ENCODE data around the gene ARHGAP6.

ARHGAP6 gene

DNA sequence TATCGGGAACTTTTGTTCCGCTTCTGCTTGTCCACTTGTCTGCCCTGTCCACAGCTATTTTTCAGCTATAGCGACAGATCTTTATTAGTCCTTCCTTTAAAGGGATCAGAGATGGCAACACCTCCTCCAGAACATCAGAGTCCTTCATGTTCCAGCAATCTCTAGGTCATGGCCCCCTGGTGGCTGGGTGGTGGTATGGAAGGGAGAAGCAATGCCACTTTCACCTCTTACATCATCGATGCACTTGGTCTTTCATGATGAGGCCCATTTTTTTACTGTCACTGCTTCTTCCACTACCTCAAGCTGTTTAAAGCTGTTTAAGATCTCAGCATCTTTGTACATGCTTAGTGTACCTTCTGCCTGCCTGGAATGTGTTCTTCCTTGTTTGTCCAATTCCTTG, 106.7 kb downstream of the ARHGAP6 start:
- Histone ChIP-seq H3K27me3 (ENCODE audit: insufficient read depth, poor library complexity, severe bottlenecking) (no peaks in the 10 kb centered on the region), H3K27ac (replicated peaks) (no peak overlapping the region), H3K4me3 (replicated peaks; ENCODE audit: insufficient read depth, low read length) (no peak overlapping the region)
- no peak for TF ChIP-seq POLR2AphosphoS5 (IDR thresholded peaks at IDR 0.05; ENCODE audit: low read depth)
- TF ChIP-seq, protein P1, sequence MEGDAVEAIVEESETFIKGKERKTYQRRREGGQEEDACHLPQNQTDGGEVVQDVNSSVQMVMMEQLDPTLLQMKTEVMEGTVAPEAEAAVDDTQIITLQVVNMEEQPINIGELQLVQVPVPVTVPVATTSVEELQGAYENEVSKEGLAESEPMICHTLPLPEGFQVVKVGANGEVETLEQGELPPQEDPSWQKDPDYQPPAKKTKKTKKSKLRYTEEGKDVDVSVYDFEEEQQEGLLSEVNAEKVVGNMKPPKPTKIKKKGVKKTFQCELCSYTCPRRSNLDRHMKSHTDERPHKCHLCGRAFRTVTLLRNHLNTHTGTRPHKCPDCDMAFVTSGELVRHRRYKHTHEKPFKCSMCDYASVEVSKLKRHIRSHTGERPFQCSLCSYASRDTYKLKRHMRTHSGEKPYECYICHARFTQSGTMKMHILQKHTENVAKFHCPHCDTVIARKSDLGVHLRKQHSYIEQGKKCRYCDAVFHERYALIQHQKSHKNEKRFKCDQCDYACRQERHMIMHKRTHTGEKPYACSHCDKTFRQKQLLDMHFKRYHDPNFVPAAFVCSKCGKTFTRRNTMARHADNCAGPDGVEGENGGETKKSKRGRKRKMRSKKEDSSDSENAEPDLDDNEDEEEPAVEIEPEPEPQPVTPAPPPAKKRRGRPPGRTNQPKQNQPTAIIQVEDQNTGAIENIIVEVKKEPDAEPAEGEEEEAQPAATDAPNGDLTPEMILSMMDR (IDR thresholded peaks at IDR 0.05; ENCODE audit: insufficient read depth, low read length), result peak; percentile 43
- peak; percentile 10 to 60 for DNase-seq (ENCODE audit: low read depth in 1 of 2, low spot score in 1 of 2)

GRCh38 chrX:11557120-11557519, 108.6 kb downstream of the ARHGAP6 start:
- TF ChIP-seq, protein P1 (IDR thresholded peaks at IDR 0.05; ENCODE audit: insufficient read depth, low read length), result no peak
- TF ChIP-seq POLR2AphosphoS5 (IDR thresholded peaks at IDR 0.05; ENCODE audit: low read depth) (no peak), GABPA (IDR thresholded peaks at IDR 0.05; ENCODE audit: low read depth) (no peak), REST (IDR thresholded peaks at IDR 0.05; ENCODE audit: insufficient replicate concordance, low read depth) (no peak), SPI1 (IDR thresholded peaks at IDR 0.05; ENCODE audit: borderline replicate concordance, low read depth) (no peak)
- Histone ChIP-seq H3K27me3 (ENCODE audit: insufficient read depth, poor library complexity, severe bottlenecking) (no peaks in the 10 kb centered on the region), H3K4me3 (replicated peaks; ENCODE audit: insufficient read depth, low read length) (no peak overlapping the region), H3K27ac (replicated peaks) (no peak overlapping the region)
- DNase-seq (ENCODE audit: low read depth in 1 of 2, low spot score in 1 of 2), result no peak

- DNase-seq (ENCODE audit: low read depth in 1 of 2, low spot score in 1 of 2), result no peak
- Histone ChIP-seq H3K27ac (replicated peaks) (no peak overlapping the region), H3K4me3 (replicated peaks; ENCODE audit: insufficient read depth, low read length) (no peak overlapping the region), H3K27me3 (ENCODE audit: insufficient read depth, poor library complexity, severe bottlenecking) (no peaks in the 10 kb centered on the region)
- TF ChIP-seq, protein P1 (IDR thresholded peaks at IDR 0.05; ENCODE audit: insufficient read depth, low read length), result no peak
- TF ChIP-seq SPI1 (IDR thresholded peaks at IDR 0.05; ENCODE audit: borderline replicate concordance, low read depth) (no peak), POLR2AphosphoS5 (IDR thresholded peaks at IDR 0.05; ENCODE audit: low read depth) (no peak), GABPA (IDR thresholded peaks at IDR 0.05; ENCODE audit: low read depth) (no peak), REST (IDR thresholded peaks at IDR 0.05; ENCODE audit: insufficient replicate concordance, low read depth) (no peak)
Observed at GRCh38 chrX:11555759-11556158, 110.0 kb downstream of the ARHGAP6 start.

DNA sequence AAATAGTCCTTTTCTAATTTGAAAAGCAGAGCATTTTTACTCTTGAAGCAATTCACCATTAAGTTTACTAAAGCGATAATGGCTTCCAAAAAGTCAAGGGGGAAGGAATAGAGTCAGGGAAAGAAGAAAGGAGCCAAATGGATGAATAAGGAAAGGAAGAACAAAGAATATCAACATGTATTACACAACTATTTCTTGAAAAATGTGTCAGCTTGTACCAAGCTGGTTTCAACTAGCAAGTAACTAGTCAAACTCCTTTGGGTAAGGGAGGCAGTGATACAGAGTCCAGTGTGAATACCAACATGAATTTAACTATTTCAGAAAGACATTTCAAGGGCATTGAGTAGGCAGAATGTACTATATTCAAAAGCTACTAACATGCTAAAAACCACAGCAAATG, 112.1 kb downstream of the ARHGAP6 start:
- H3K27ac ChIP-seq (replicated peaks), result no peak overlapping the region
- H3K4me3 ChIP-seq (replicated peaks; ENCODE audit: insufficient read depth, low read length), result no peak overlapping the region
- no peak for DNase-seq (ENCODE audit: low read depth in 1 of 2, low spot score in 1 of 2)
- no peaks in the 10 kb centered on the region for H3K27me3 ChIP-seq (ENCODE audit: insufficient read depth, poor library complexity, severe bottlenecking)
- TF ChIP-seq GABPA (IDR thresholded peaks at IDR 0.05; ENCODE audit: low read depth) (no peak), REST (IDR thresholded peaks at IDR 0.05; ENCODE audit: insufficient replicate concordance, low read depth) (no peak), POLR2AphosphoS5 (IDR thresholded peaks at IDR 0.05; ENCODE audit: low read depth) (no peak), SPI1 (IDR thresholded peaks at IDR 0.05; ENCODE audit: borderline replicate concordance, low read depth) (no peak)
- TF ChIP-seq, protein P1 (IDR thresholded peaks at IDR 0.05; ENCODE audit: insufficient read depth, low read length), result no peak

Measured in HL-60 (cell line).